ENCODE data around the gene TPX2. TPM values are rescaled to one million over a fixed set of nuclear protein-coding genes. Genes with fewer than 3 reads are reported as not detected.
A peak's percentile ranks its signal among the peaks of the same experiment; 100 is the strongest.

The TPX2 gene
- polyA plus RNA-seq, 1 of the 3 experiments (the other 2 are of a cell fraction) = 17.1 TPM

DNA sequence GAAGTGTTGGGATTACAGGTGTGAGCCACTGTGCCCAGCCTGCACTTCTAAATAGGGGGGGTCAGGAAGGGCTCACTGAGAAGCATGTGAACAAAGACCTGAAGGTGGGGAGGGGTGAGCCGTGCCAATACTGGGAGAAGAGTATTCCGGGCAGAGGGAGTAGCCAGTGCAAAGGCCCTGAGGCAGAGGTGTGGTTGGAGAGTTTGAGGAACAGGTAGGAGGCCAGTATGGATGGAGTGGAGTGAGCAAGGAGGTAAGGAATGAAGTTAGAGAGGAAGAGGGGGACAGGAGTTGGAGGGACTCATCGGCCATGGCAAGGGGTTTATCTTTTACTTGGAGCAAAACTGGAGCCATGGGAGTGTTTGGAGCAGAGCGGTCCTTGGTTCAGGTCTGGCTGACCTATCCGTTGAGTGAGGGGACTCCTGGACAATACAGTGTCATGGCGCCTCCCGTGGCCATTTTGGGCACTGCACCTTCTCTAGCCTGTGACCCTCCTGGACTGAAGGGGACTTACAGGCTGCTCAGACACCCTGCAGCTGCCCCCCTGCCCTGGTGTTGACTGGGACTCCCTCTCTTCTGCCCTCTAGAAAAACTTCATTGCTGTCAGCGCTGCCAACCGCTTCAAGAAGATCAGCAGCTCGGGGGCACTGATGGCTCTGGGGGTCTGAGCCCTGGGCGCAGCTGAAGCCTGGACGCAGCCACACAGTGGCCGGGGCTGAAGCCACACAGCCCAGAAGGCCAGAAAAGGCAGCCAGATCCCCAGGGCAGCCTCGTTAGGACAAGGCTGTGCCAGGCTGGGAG, 94.2 kb downstream of the TPX2 start:
- H3K4me1 ChIP-seq (ENCODE audit: control insufficient read depth in 1 of 2, insufficient read depth in 2 of 2, low read depth in 1 of 2, low read length in 1 of 2) = peaks cover 30 to 42% of the 10 kb centered on the region in 2 experiments
- DNase-seq = peak; percentile 90
- no peak overlapping the region for H3K4me2 ChIP-seq
- H3K9ac ChIP-seq = no peak overlapping the region
- H3K79me2 ChIP-seq (ENCODE audit: insufficient read depth) = no peaks in the 10 kb centered on the region
- H3K9me2 ChIP-seq = no peaks in the 10 kb centered on the region
- 57% methylated on average over 7 of the region's 14 CpGs for WGBS (ENCODE audit: low lambda C conversion rate)
- ChIA-PET CTCF (interaction anchor here (0.5 to 15.5 kb wide), 23 partner anchors 9 to 392 kb away, joined by 3 to 174 read pairs (median 4); partner anchors contain the start of genes DUSP15, FOXS1, PDRG1 and TTLL9), POLR2A (no interaction called here)
- no peaks in the 10 kb centered on the region for H4K20me1 ChIP-seq (ENCODE audit: insufficient read depth)
- H3K27ac ChIP-seq (ENCODE audit: low read depth in 2 of 2, low read length in 1 of 2) = no peak overlapping the region; a peak in 1 of 4 replicates
- H2AFZ ChIP-seq (ENCODE audit: low read depth) = no peak overlapping the region
- H3K36me3 ChIP-seq (replicated peaks in 1 of 2; ENCODE audit: control insufficient read depth in 1 of 2, insufficient read depth in 2 of 2, low read length in 1 of 2) = no peaks in the 10 kb centered on the region
- H3K9me3 ChIP-seq = no peaks in the 10 kb centered on the region
- H3K4me3 ChIP-seq (ENCODE audit: low read depth in 2 of 2, low read length in 1 of 2) = peak overlapping the region in 1 of 2 experiments; percentile 47; a peak in 1 of 4 replicates
- no peaks in the 10 kb centered on the region for H3K27me3 ChIP-seq (ENCODE audit: insufficient read depth)
- H3F3A ChIP-seq (replicated peaks; ENCODE audit: insufficient read depth) = peaks cover 22% of the 10 kb centered on the region
- TF ChIP-seq ZBTB33 (IDR thresholded peaks at IDR 0.05; ENCODE audit: borderline replicate concordance, low read depth) = no peak
- TF ChIP-seq JUND (IDR thresholded peaks at IDR 0.05) = no peak
- TF ChIP-seq GABPA (IDR thresholded peaks at IDR 0.05; ENCODE audit: low read depth) = no peak
- TF ChIP-seq, protein P1, sequence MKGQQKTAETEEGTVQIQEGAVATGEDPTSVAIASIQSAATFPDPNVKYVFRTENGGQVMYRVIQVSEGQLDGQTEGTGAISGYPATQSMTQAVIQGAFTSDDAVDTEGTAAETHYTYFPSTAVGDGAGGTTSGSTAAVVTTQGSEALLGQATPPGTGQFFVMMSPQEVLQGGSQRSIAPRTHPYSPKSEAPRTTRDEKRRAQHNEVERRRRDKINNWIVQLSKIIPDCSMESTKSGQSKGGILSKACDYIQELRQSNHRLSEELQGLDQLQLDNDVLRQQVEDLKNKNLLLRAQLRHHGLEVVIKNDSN (IDR thresholded peaks at IDR 0.05; ENCODE audit: borderline replicate concordance, low read depth) = no peak
- TF ChIP-seq PBX3 (IDR thresholded peaks at IDR 0.05) = no peak
- TF ChIP-seq RAD21 (IDR thresholded peaks at IDR 0.05; ENCODE audit: low read length) = peak; percentile 59
- TF ChIP-seq NFIC (IDR thresholded peaks at IDR 0.05; ENCODE audit: borderline replicate concordance) = no peak
- no peak for TF ChIP-seq RCOR1 (IDR thresholded peaks at IDR 0.05; ENCODE audit: low read length)
- no peak for TF ChIP-seq TCF12 (IDR thresholded peaks at IDR 0.05)
- TF ChIP-seq EZH2phosphoT487 (IDR thresholded peaks at IDR 0.05; ENCODE audit: borderline replicate concordance, low read depth) = no peak
- no peak for TF ChIP-seq FOSL2 (IDR thresholded peaks at IDR 0.05; ENCODE audit: borderline replicate concordance, low read depth)
- TF ChIP-seq NRF1 (IDR thresholded peaks at IDR 0.05; ENCODE audit: low read depth, low read length) = no peak
- TF ChIP-seq, protein P2, sequence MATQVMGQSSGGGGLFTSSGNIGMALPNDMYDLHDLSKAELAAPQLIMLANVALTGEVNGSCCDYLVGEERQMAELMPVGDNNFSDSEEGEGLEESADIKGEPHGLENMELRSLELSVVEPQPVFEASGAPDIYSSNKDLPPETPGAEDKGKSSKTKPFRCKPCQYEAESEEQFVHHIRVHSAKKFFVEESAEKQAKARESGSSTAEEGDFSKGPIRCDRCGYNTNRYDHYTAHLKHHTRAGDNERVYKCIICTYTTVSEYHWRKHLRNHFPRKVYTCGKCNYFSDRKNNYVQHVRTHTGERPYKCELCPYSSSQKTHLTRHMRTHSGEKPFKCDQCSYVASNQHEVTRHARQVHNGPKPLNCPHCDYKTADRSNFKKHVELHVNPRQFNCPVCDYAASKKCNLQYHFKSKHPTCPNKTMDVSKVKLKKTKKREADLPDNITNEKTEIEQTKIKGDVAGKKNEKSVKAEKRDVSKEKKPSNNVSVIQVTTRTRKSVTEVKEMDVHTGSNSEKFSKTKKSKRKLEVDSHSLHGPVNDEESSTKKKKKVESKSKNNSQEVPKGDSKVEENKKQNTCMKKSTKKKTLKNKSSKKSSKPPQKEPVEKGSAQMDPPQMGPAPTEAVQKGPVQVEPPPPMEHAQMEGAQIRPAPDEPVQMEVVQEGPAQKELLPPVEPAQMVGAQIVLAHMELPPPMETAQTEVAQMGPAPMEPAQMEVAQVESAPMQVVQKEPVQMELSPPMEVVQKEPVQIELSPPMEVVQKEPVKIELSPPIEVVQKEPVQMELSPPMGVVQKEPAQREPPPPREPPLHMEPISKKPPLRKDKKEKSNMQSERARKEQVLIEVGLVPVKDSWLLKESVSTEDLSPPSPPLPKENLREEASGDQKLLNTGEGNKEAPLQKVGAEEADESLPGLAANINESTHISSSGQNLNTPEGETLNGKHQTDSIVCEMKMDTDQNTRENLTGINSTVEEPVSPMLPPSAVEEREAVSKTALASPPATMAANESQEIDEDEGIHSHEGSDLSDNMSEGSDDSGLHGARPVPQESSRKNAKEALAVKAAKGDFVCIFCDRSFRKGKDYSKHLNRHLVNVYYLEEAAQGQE (IDR thresholded peaks at IDR 0.05; ENCODE audit: low read depth, low read length) = no peak
- peak; percentile 21; the same call in 1 of the 2 replicates for TF ChIP-seq SMC3 (IDR thresholded peaks at IDR 0.05; ENCODE audit: low read depth, low read length)
- TF ChIP-seq YY1 (IDR thresholded peaks at IDR 0.05; ENCODE audit: low read depth) = no peak
- TF ChIP-seq FOXM1 (IDR thresholded peaks at IDR 0.05; ENCODE audit: low read depth) = no peak
- no peak for TF ChIP-seq SIN3A (IDR thresholded peaks at IDR 0.05; ENCODE audit: borderline replicate concordance, low read depth, low read length)
- TF ChIP-seq POLR2AphosphoS5 (IDR thresholded peaks at IDR 0.05; ENCODE audit: low read depth, low read length) = no peak
- no peak for TF ChIP-seq CHD2 (IDR thresholded peaks at IDR 0.05; ENCODE audit: low read length, partially characterized antibody)
- TF ChIP-seq TAF1 (IDR thresholded peaks at IDR 0.05; ENCODE audit: borderline replicate concordance, low read depth, low read length) = no peak
- TF ChIP-seq GATA2 (CRISPR knock-in tag; IDR thresholded peaks at IDR 0.05) = no peak
- TF ChIP-seq CTCF (IDR thresholded peaks at IDR 0.05) = peak; percentile 90
- no peak for TF ChIP-seq TEAD4 (IDR thresholded peaks at IDR 0.05; ENCODE audit: borderline replicate concordance, insufficient read depth)
- no peak for TF ChIP-seq MXI1 (IDR thresholded peaks at IDR 0.05; ENCODE audit: low read depth, low read length)
